Measurements from ENCODE around the gene PROP1. TPM values are rescaled to one million over a fixed set of nuclear protein-coding genes. Genes with fewer than 3 reads are reported as not detected.
"Not testable (repeated sequence)": the region's sequence is repeated elsewhere in the genome, so short reads cannot be mapped to it uniquely, and the experiment has no call there.

Gene PROP1
- total RNA-seq, 1 experiment from 2014 or later = not detected

GRCh38 chr5:177942896-177943295, 53.1 kb downstream of the PROP1 start:
- H3K4me1 ChIP-seq (ENCODE audit: control insufficient read depth in 1 of 2, insufficient read depth in 2 of 2, low read length in 2 of 2); intact Hi-C loops (cut with micrococcal nuclease): not testable (repeated sequence)

More at GRCh38 chr5:177942896-177943295, 53.1 kb downstream of the PROP1 start:
- POLR2A ChIA-PET; CTCF ChIA-PET; RAD21 ChIA-PET (ENCODE audit: low non-redundant PET in 1 of 2, low total read pairs in 2 of 2, uncharacterized antibody in 2 of 2, unreplicated experiment in 2 of 2); DNase-seq (ENCODE audit: low read depth, low spot score); H3K9me2 ChIP-seq (ENCODE audit: insufficient read depth); H2AFZ ChIP-seq (ENCODE audit: low read depth, low read length, poor library complexity, severe bottlenecking); H3K27me3 ChIP-seq (ENCODE audit: insufficient read depth, low read length); H3K36me3 ChIP-seq (ENCODE audit: control insufficient read depth in 1 of 2, insufficient read depth in 2 of 2, low read length in 2 of 2); H3K9me3 ChIP-seq (ENCODE audit: control insufficient read depth in 1 of 2, insufficient read depth in 1 of 2, low read depth in 1 of 2, low read length in 2 of 2); H3K79me2 ChIP-seq (ENCODE audit: insufficient read depth, low read length); ATAC-seq; H3K27ac ChIP-seq (ENCODE audit: low read depth, low read length); H3K9ac ChIP-seq (ENCODE audit: low read length); H3K4me2 ChIP-seq (ENCODE audit: low read length); H3K4me3 ChIP-seq (replicated peaks in 1 of 2; ENCODE audit: low read depth in 1 of 2, low read length in 2 of 2); H4K20me1 ChIP-seq (ENCODE audit: insufficient read depth); BruUV-seq (replicated peaks): not testable (repeated sequence)

Other genes starting within 250 kb of the PROP1 start
- gene FAM153A, start 213.3 kb downstream of the PROP1 start, total RNA-seq (2021; ENCODE audit: unreplicated experiment) = not detected
- gene N4BP3, start 117.3 kb upstream of the PROP1 start, total RNA-seq (2021; ENCODE audit: unreplicated experiment) = 5.2 TPM
- gene RMND5B, start 134.8 kb upstream of the PROP1 start, total RNA-seq (2021; ENCODE audit: unreplicated experiment) = 24.1 TPM
- gene NHP2, start 157.6 kb upstream of the PROP1 start, total RNA-seq (2021; ENCODE audit: unreplicated experiment) = 260 TPM
- gene GMCL2, start 191.1 kb upstream of the PROP1 start, total RNA-seq (2021; ENCODE audit: unreplicated experiment) = not detected
- gene HNRNPAB, start 208.3 kb upstream of the PROP1 start, total RNA-seq (2021; ENCODE audit: unreplicated experiment) = 273 TPM
- gene PHYKPL, start 236.6 kb upstream of the PROP1 start, total RNA-seq (2021; ENCODE audit: unreplicated experiment) = 57.8 TPM